K562 (cell line): ENCODE data around the gene SLC39A3. TPM values are rescaled to one million over a fixed set of nuclear protein-coding genes. Genes with fewer than 3 reads are reported as not detected.

Experiments
- CHCHD3 ChIP-seq: fragments of 250-450 bp; sonication (Bioruptor Pico); IDR thresholded peaks from 2 replicates; pipeline ENCODE4 v2.1.2; 2022; ENCODE audit warnings: mild to moderate bottlenecking
- FOXA1 ChIP-seq: fragments of 450-650 bp; IDR thresholded peaks from 2 replicates; pipeline ENCODE4 v1.6.1; 2016; ENCODE audit warnings: mild to moderate bottlenecking, borderline replicate concordance
- FOXM1 ChIP-seq, 2 experiments: fragments of 450-650 bp in 1 of 2; sonication (generic) in 1 of 2; formaldehyde crosslinking in 1 of 2; IDR thresholded peaks; 2 replicates each; pipeline versions ENCODE4 v1.6.1 to v1.9.0; 2017 to 2022; ENCODE audit warnings: low read depth in 2 of 2, mild to moderate bottlenecking in 2 of 2, missing genetic modification reagents in 1 of 2, moderate library complexity in 1 of 2
- NFE2L1 ChIP-seq: fragments of 450-650 bp; IDR thresholded peaks from 2 replicates; pipeline ENCODE4 v1.6.1; 2016; ENCODE audit warnings: missing genetic modification characterization, low read depth, mild to moderate bottlenecking, missing compliant biosample characterization, moderate library complexity, borderline replicate concordance
- OTX1 ChIP-seq: fragments of 450-650 bp; formaldehyde crosslinking; IDR thresholded peaks from 2 replicates; pipeline ENCODE4 v1.4.0; 2022; ENCODE audit warnings: mild to moderate bottlenecking
- PHF21A ChIP-seq: fragments of 450-650 bp; IDR thresholded peaks from 2 replicates; pipeline ENCODE4 v1.6.1; 2017; ENCODE audit warnings: low read depth, borderline replicate concordance
- POLR2AphosphoS5 ChIP-seq: IDR thresholded peaks from 2 replicates; pipeline ENCODE4 v1.6.1; 2011; ENCODE audit warnings: mild to moderate bottlenecking, low read depth, low read length, moderate library complexity; ENCODE audit not compliant: control insufficient read depth, insufficient read depth
- POLR2G ChIP-seq: fragments of 200-400 bp; formaldehyde crosslinking; IDR thresholded peaks from 2 replicates; pipeline ENCODE4 v1.6.1; 2017; ENCODE audit warnings: low read depth, mild to moderate bottlenecking, antibody characterized with exemption, low read length, moderate library complexity
- RB1 ChIP-seq: fragments of 450-650 bp; IDR thresholded peaks from 2 replicates; pipeline ENCODE4 v1.6.1; 2017; ENCODE audit warnings: low read depth, mild to moderate bottlenecking
- RFX7 ChIP-seq: fragments of 250-450 bp; sonication (Bioruptor Pico); IDR thresholded peaks from 2 replicates; pipeline ENCODE4 v1.5.1; 2021; ENCODE audit warnings: mild to moderate bottlenecking
- TAF15 ChIP-seq: fragments of 200-400 bp; formaldehyde crosslinking; IDR thresholded peaks from 2 replicates; pipeline ENCODE4 v1.6.1; 2017; ENCODE audit warnings: mild to moderate bottlenecking, low read depth, low read length, moderate library complexity
- TAL1 ChIP-seq: fragments of 450-650 bp; IDR thresholded peaks from 2 replicates; pipeline ENCODE4 v1.6.1; 2016; ENCODE audit warnings: mild to moderate bottlenecking
- TEAD2 ChIP-seq: fragments of 450-650 bp; IDR thresholded peaks from 2 replicates; pipeline ENCODE4 v1.6.1; 2016; ENCODE audit warnings: missing genetic modification characterization, control low read depth, missing compliant biosample characterization
- ZFPM2 ChIP-seq: fragments of 250-450 bp; sonication (Bioruptor Pico); IDR thresholded peaks from 2 replicates; pipeline ENCODE4 v1.5.1; 2022; ENCODE audit warnings: mild to moderate bottlenecking
- ZNF121 ChIP-seq: sonication (generic); formaldehyde crosslinking; conservative IDR thresholded peaks from 2 replicates; pipeline ENCODE4 v1.8.0; 2022; ENCODE audit warnings: missing genetic modification reagents
- ZNF239 ChIP-seq: fragments of 250-450 bp; sonication (Bioruptor Pico); IDR thresholded peaks from 2 replicates; pipeline ENCODE4 v1.4.0; 2020; ENCODE audit warnings: mild to moderate bottlenecking
- ZNF3 ChIP-seq: fragments of 250-450 bp; sonication (Bioruptor Pico); IDR thresholded peaks from 2 replicates; pipeline ENCODE4 v1.5.0; 2021; ENCODE audit warnings: mild to moderate bottlenecking, moderate library complexity
- ZNF551 ChIP-seq: fragments of 250-450 bp; sonication (Bioruptor Pico); IDR thresholded peaks from 2 replicates; pipeline ENCODE4 v1.5.0; 2021; ENCODE audit warnings: mild to moderate bottlenecking, moderate library complexity
- ZNF561 ChIP-seq: fragments of 450-650 bp; formaldehyde crosslinking; conservative IDR thresholded peaks from 2 replicates; pipeline ENCODE4 v1.4.0; 2020; ENCODE audit warnings: mild to moderate bottlenecking, moderate library complexity
- ZNF57 ChIP-seq: fragments of 450-650 bp; formaldehyde crosslinking; IDR thresholded peaks from 2 replicates; pipeline ENCODE4 v1.4.0; 2020; ENCODE audit warnings: mild to moderate bottlenecking, moderate library complexity
- ZNF766 ChIP-seq: fragments of 200-800 bp; sonication (Bioruptor generic); conservative IDR thresholded peaks from 2 replicates; pipeline ENCODE4 v1.6.1; 2016; ENCODE audit warnings: missing genetic modification characterization, missing compliant biosample characterization
- polyA plus RNA-seq, 8 experiments: library from polyadenylated mRNA; depleted of rRNA in 4 of 8; stranded (reverse) in 5 of 8; unstranded in 3 of 8; fragments of >200 nt; fragmentation: Nextera tagmentation in 2 of 8; fragmentation: Illumina TruSeq in 1 of 8; extraction: Ambion mirVana in 2 of 8; extraction: Trizol in 1 of 8; gene quantifications; 2 replicates each; pipeline versions ENCODE4 v1.2.1 to v1.2.3, GENCODE V29; 2011 to 2014; ENCODE audit warnings: inconsistent platforms in 1 of 8, missing spikeins in 1 of 8
- total RNA-seq, 7 experiments: library from RNA; depleted of rRNA in 6 of 7; stranded (reverse); fragments of >200 nt in 6 of 7; fragmentation: Illumina TruSeq in 2 of 7; extraction: Trizol in 2 of 7; gene quantifications; 2 replicates each; pipeline versions ENCODE4 v1.2.1 to v1.2.3, GENCODE V29; 2011 to 2021; ENCODE audit warnings: low replicate concordance in 1 of 7
- TF ChIP-seq, protein P1 (sequence below): fragments of 450-650 bp; IDR thresholded peaks from 2 replicates; pipeline ENCODE4 v1.6.1; 2017; ENCODE audit warnings: antibody characterized with exemption
- TF ChIP-seq, protein P2 (sequence below): sonication (generic); formaldehyde crosslinking; IDR thresholded peaks from 2 replicates; pipeline ENCODE4 v1.8.0; 2022; ENCODE audit warnings: mild to moderate bottlenecking, low read depth, missing genetic modification reagents
- TF ChIP-seq, protein P3 (sequence below): fragments of 250-450 bp; sonication (Bioruptor Pico); IDR thresholded peaks from 2 replicates; pipeline ENCODE4 v1.6.1; 2021; ENCODE audit warnings: mild to moderate bottlenecking
- TF ChIP-seq, protein P4 (sequence below): fragments of 450-650 bp; formaldehyde crosslinking; IDR thresholded peaks from 2 replicates; pipeline ENCODE4 v1.4.0; 2020; ENCODE audit warnings: mild to moderate bottlenecking, moderate library complexity

Gene SLC39A3
- total and polyA plus RNA-seq, 9 of the 15 experiments (the other 6 are each of a cell fraction or from before 2014, with no cell fraction given): 2.3 to 215 (median 127) TPM

DNA sequence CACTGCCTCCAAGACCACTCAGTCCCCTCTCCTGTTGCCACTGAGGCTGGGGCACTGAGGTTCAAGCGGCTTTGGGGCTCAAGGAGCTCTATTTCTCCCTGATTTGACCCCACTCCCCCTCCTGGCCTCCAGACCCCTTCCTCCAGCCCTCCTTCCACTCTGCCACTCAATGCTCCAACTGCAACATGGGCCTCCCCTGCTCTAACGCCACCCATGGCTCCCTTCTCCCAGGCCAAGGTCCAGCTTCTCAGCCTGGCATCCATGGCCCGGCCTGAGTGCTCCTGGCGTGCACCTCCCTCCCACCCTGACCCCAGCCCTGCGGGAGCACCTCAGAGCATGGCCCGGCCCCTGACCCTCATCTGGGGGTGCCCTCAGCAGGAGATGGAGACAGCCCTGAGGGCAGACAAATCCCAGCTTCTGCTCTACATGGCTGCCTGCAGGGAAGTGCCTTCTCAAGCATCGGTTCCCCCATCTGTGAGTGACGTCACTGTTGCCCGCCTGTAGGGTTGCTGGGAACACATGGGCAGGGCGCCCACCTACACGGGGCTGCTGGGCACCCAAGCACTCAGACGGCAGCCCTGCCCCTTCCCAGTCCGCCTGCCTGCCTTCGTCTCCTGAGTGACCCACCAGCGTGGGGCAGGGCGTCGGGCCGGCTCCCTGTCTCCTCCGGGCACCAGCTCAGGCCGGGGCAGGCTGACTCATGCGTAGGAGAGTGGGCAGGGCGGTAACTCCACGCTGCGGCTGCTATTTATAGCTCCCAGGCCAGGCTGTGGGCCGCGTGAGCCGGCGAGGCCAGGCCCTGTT, 17.1 kb downstream of the SLC39A3 start (continued):
- TF ChIP-seq, protein P1, sequence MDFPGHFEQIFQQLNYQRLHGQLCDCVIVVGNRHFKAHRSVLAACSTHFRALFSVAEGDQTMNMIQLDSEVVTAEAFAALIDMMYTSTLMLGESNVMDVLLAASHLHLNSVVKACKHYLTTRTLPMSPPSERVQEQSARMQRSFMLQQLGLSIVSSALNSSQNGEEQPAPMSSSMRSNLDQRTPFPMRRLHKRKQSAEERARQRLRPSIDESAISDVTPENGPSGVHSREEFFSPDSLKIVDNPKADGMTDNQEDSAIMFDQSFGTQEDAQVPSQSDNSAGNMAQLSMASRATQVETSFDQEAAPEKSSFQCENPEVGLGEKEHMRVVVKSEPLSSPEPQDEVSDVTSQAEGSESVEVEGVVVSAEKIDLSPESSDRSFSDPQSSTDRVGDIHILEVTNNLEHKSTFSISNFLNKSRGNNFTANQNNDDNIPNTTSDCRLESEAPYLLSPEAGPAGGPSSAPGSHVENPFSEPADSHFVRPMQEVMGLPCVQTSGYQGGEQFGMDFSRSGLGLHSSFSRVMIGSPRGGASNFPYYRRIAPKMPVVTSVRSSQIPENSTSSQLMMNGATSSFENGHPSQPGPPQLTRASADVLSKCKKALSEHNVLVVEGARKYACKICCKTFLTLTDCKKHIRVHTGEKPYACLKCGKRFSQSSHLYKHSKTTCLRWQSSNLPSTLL: no peak
- TF ChIP-seq, protein P2, sequence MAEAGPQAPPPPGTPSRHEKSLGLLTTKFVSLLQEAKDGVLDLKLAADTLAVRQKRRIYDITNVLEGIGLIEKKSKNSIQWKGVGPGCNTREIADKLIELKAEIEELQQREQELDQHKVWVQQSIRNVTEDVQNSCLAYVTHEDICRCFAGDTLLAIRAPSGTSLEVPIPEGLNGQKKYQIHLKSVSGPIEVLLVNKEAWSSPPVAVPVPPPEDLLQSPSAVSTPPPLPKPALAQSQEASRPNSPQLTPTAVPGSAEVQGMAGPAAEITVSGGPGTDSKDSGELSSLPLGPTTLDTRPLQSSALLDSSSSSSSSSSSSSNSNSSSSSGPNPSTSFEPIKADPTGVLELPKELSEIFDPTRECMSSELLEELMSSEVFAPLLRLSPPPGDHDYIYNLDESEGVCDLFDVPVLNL (CRISPR knock-in tag): no peak
- TF ChIP-seq PHF21A: no peak
- TF ChIP-seq, protein P3, sequence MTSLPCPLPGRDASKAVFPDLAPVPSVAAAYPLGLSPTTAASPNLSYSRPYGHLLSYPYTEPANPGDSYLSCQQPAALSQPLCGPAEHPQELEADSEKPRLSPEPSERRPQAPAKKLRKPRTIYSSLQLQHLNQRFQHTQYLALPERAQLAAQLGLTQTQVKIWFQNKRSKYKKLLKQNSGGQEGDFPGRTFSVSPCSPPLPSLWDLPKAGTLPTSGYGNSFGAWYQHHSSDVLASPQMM: no peak
- no peak for TF ChIP-seq TAF15
- TF ChIP-seq ZNF561 (CRISPR knock-in tag): no peak
- TF ChIP-seq, protein P4, sequence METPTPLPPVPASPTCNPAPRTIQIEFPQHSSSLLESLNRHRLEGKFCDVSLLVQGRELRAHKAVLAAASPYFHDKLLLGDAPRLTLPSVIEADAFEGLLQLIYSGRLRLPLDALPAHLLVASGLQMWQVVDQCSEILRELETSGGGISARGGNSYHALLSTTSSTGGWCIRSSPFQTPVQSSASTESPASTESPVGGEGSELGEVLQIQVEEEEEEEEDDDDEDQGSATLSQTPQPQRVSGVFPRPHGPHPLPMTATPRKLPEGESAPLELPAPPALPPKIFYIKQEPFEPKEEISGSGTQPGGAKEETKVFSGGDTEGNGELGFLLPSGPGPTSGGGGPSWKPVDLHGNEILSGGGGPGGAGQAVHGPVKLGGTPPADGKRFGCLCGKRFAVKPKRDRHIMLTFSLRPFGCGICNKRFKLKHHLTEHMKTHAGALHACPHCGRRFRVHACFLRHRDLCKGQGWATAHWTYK: peak; percentile 65; the same call in 1 of the 2 replicates
- no peak for TF ChIP-seq TEAD2 (tag)
- peak; percentile 66; the same call in 1 of the 2 replicates for TF ChIP-seq POLR2G
- TF ChIP-seq ZNF551 (CRISPR knock-in tag): no peak
- no peak for TF ChIP-seq ZNF3 (CRISPR knock-in tag)
- TF ChIP-seq ZNF121 (CRISPR knock-in tag): no peak
- no peak for TF ChIP-seq ZNF57 (CRISPR knock-in tag)
- no peak for TF ChIP-seq ZNF239 (CRISPR knock-in tag)
- TF ChIP-seq ZFPM2 (CRISPR knock-in tag): no peak
- no peak for TF ChIP-seq NFE2L1 (tag)
- TF ChIP-seq RFX7 (CRISPR knock-in tag): no peak
- TF ChIP-seq FOXM1 (IDR thresholded peaks at IDR 0.05; ENCODE audit: low read depth): no peak
- no peak for TF ChIP-seq FOXM1 (CRISPR knock-in tag; IDR thresholded peaks at IDR 0.05; ENCODE audit: low read depth)
- TF ChIP-seq ZNF766: no peak
- no peak for TF ChIP-seq RB1
- TF ChIP-seq POLR2AphosphoS5: no peak
- TF ChIP-seq TAL1: no peak
- no peak for TF ChIP-seq OTX1 (CRISPR knock-in tag)
- TF ChIP-seq FOXA1: no peak
- no peak for TF ChIP-seq CHCHD3 (CRISPR knock-in tag)
